AG04450 (cell line): Measurements from ENCODE around the gene MRGPRF. TPM values are rescaled to one million over a fixed set of nuclear protein-coding genes. Genes with fewer than 3 reads are reported as not detected.

ENCODE experiments used
- CTCF ChIA-PET: fragments of 300-600, 350-600 bp; formaldehyde crosslinking; extraction: SDS; loops from one replicate; lab custom pipeline; 2022; ENCODE audit warnings: antibody characterized with exemption, inconsistent platforms; lab: Charles Lee
- POLR2A ChIA-PET: fragments of 350-600 bp; formaldehyde crosslinking; extraction: SDS; loops from one replicate; lab custom pipeline; 2021; ENCODE audit warnings: antibody characterized with exemption, inconsistent platforms; lab: Yijun Ruan, JAX
- DNase-seq: peaks from one replicate; pipeline ENCODE4 v3.0.0-alpha.2; 2011; ENCODE audit warnings: low read depth, low spot score
- H3K27ac ChIP-seq: one replicate; pipeline ENCODE4 v1.5.1; 2012; ENCODE audit warnings: low read depth, low read length, control low read depth
- H3K27me3 ChIP-seq: one replicate; pipeline ENCODE4 v1.6.0; 2012; ENCODE audit warnings: low read length; ENCODE audit not compliant: control insufficient read depth, insufficient read depth
- H3K4me3 ChIP-seq: 2 replicates; pipeline ENCODE4 v1.5.1; 2011; ENCODE audit warnings: mild to moderate bottlenecking, low read depth, low read length, control low read depth
- H3K9me3 ChIP-seq: 2 replicates; pipeline ENCODE4 v1.5.1; 2012; ENCODE audit warnings: low read length; ENCODE audit not compliant: control insufficient read depth, insufficient read depth
- polyA plus RNA-seq: library from polyadenylated mRNA; depleted of rRNA; stranded (reverse); fragments of >200 nt; gene quantifications from 2 replicates; pipeline ENCODE4 v1.2.3, GENCODE V29; 2011
- TF ChIP-seq, protein P1 (sequence below): IDR thresholded peaks from 2 replicates; pipeline ENCODE4 v1.5.1; 2011; ENCODE audit warnings: low read depth, low read length, control low read depth, inconsistent platforms

Gene MRGPRF
- polyA plus RNA-seq, 1 experiment, result 28.6 TPM

DNA sequence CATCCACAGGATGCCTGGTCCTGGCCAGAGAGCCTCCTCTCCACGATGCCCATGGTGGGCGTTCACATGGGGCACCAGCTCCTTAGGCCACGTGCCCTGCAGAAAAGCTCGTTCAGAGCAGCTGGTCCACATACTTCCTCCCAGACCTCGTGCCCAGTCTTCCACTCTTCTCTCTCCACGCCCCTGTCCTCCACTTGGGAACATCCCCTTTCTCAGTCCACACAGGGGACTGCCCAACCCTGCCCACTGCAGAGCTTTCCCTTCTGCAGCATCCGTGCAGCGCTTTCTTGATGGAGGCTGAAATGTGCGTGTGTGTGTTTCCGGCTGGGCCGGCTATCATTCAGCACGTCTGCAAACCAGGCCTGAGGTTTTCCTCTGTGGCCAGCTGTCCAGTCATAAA is 46.9 kb upstream of the MRGPRF start:
- Histone ChIP-seq H3K4me3 (no peak overlapping the region), H3K9me3 (no peaks in the 10 kb centered on the region; the same call in 1 of the 2 replicates), H3K27me3 (no peaks in the 10 kb centered on the region), H3K27ac (no peak overlapping the region)
- CTCF ChIA-PET, result no interaction called here
- POLR2A ChIA-PET, result no interaction called here
- DNase-seq, result no peak
- TF ChIP-seq, protein P1, sequence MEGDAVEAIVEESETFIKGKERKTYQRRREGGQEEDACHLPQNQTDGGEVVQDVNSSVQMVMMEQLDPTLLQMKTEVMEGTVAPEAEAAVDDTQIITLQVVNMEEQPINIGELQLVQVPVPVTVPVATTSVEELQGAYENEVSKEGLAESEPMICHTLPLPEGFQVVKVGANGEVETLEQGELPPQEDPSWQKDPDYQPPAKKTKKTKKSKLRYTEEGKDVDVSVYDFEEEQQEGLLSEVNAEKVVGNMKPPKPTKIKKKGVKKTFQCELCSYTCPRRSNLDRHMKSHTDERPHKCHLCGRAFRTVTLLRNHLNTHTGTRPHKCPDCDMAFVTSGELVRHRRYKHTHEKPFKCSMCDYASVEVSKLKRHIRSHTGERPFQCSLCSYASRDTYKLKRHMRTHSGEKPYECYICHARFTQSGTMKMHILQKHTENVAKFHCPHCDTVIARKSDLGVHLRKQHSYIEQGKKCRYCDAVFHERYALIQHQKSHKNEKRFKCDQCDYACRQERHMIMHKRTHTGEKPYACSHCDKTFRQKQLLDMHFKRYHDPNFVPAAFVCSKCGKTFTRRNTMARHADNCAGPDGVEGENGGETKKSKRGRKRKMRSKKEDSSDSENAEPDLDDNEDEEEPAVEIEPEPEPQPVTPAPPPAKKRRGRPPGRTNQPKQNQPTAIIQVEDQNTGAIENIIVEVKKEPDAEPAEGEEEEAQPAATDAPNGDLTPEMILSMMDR, result no peak

GRCh38 chr11:69059429-69059828 is 46.4 kb upstream of the MRGPRF start:
- no peak overlapping the region for H3K4me3 ChIP-seq
- H3K27ac ChIP-seq, result no peak overlapping the region
- no peaks in the 10 kb centered on the region; the same call in 1 of the 2 replicates for H3K9me3 ChIP-seq
- ChIA-PET POLR2A (no interaction called here), CTCF (no interaction called here)
- no peaks in the 10 kb centered on the region for H3K27me3 ChIP-seq
- TF ChIP-seq, protein P1, result no peak
- no peak for DNase-seq

GRCh38 chr11:69058511-69059270 is 45.6 kb upstream of the MRGPRF start:
- H3K4me3 ChIP-seq, result no peak overlapping the region
- H3K27ac ChIP-seq, result no peak overlapping the region
- H3K9me3 ChIP-seq, result no peaks in the 10 kb centered on the region
- no peaks in the 10 kb centered on the region for H3K27me3 ChIP-seq
- DNase-seq, result no peak
- POLR2A ChIA-PET, result no interaction called here
- CTCF ChIA-PET, result no interaction called here
- TF ChIP-seq, protein P1, result no peak

DNA sequence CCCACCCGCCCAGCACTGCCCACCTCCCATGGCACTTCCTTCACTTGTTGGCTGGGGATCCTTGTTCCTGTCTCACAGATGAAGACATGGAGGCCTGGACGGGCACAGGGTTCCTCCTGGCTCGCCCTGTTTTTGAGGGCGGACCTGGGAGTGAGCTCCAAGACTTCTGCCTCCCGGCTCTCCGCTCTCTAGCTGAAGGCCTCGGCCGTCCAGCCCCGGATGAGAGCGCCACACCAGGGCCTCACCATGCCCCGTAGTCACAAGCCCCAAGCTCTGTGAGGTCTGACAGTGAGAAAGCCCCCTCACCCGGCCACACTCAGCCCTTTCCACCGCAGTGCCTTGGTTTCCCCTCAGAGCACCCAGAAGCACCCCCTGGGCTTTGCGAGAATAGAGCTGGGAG is 44.8 kb upstream of the MRGPRF start:
- POLR2A ChIA-PET, result no interaction called here

DNA sequence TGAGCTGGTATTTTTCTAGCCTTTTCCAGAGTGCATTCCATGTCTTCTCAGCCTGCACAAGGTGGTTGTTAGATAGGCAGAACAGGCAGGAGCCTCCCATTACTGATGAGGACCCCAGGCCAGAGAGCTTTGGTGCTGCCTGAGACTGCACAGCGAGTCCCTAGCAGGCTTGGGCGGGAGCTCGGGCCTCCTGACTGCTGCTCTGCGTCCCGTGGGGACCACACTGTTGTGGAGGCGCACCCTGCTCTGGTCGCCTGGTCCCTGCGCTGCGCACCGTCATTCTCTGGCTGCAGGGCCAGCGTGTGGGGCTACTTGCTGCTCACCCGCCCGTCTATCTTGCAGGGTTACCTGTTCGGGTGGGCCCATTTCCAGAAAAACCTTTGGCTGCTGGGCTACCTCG is 44.2 kb upstream of the MRGPRF start:
- POLR2A ChIA-PET, result no interaction called here
- Histone ChIP-seq H3K27ac (no peak overlapping the region), H3K27me3 (no peaks in the 10 kb centered on the region), H3K9me3 (no peaks in the 10 kb centered on the region), H3K4me3 (no peak overlapping the region)
- TF ChIP-seq, protein P1, result no peak
- CTCF ChIA-PET, result interaction anchor here (0.6 to 2.9 kb wide), 2 partner anchors 13 to 585 kb away, joined by 6 to 15 read pairs; no protein-coding TSS in a partner anchor
- no peak for DNase-seq

More for the DNA sequence above, 44.8 kb upstream of the MRGPRF start:
- no peaks in the 10 kb centered on the region for H3K9me3 ChIP-seq
- no peak for DNase-seq
- no peaks in the 10 kb centered on the region for H3K27me3 ChIP-seq
- TF ChIP-seq, protein P1, result no peak
- CTCF ChIA-PET, result interaction anchor here (0.6 to 2.9 kb wide), 2 partner anchors 13 to 585 kb away, joined by 6 to 15 read pairs; no protein-coding TSS in a partner anchor
- no peak overlapping the region for H3K4me3 ChIP-seq
- H3K27ac ChIP-seq, result no peak overlapping the region
